Kidney epithelial cell (primary cell): ENCODE measurements around the gene IZUMO3. TPM values are rescaled to one million over a fixed set of nuclear protein-coding genes. Genes with fewer than 3 reads are reported as not detected.

Experiments
- DNase-seq: peaks from one replicate; pipeline ENCODE4 v3.0.0-alpha.2; 2010; ENCODE audit warnings: low read depth
- H3K27me3 ChIP-seq: 2 replicates; pipeline ENCODE4 v1.6.0; 2011; ENCODE audit warnings: low read length; ENCODE audit not compliant: control insufficient read depth, insufficient read depth
- H3K36me3 ChIP-seq: 2 replicates; pipeline ENCODE4 v1.5.1; 2011; ENCODE audit warnings: low read length; ENCODE audit not compliant: control insufficient read depth, insufficient read depth
- H3K4me3 ChIP-seq: 2 replicates; pipeline ENCODE4 v1.5.1; 2011; ENCODE audit warnings: low read depth, mild to moderate bottlenecking, control low read depth, low read length
- CTCF ChIP-seq: IDR thresholded peaks from 2 replicates; pipeline ENCODE4 v1.5.1; 2011; ENCODE audit warnings: mild to moderate bottlenecking, moderate library complexity, low read length, control low read depth, inconsistent platforms; ENCODE audit not compliant: insufficient read depth, poor library complexity, severe bottlenecking
- total RNA-seq: library from RNA; depleted of rRNA; stranded (reverse); fragments of >200 nt; gene quantifications from 2 replicates; pipeline ENCODE4 v1.2.3, GENCODE V29; 2015

Gene IZUMO3
- total RNA-seq, 1 donor from 2014 or later = not detected

- no peaks in the 10 kb centered on the region for H3K27me3 ChIP-seq
- DNase-seq = no peak
- H3K36me3 ChIP-seq = no peaks in the 10 kb centered on the region
- no peak overlapping the region for H3K4me3 ChIP-seq
- no peak for TF ChIP-seq CTCF
Measured at GRCh38 chr9:24516463-24516862, 29.2 kb downstream of the IZUMO3 start.

- H3K27me3 ChIP-seq = no peaks in the 10 kb centered on the region
- no peak for DNase-seq
- no peaks in the 10 kb centered on the region for H3K36me3 ChIP-seq
- no peak overlapping the region for H3K4me3 ChIP-seq
- TF ChIP-seq CTCF = no peak
Measured at GRCh38 chr9:24509850-24510249, 35.8 kb downstream of the IZUMO3 start.

- H3K27me3 ChIP-seq = no peaks in the 10 kb centered on the region
- no peak for TF ChIP-seq CTCF
- DNase-seq = no peak
- H3K4me3 ChIP-seq = no peak overlapping the region
- H3K36me3 ChIP-seq = no peaks in the 10 kb centered on the region
Measured at GRCh38 chr9:24504521-24504920, 41.2 kb downstream of the IZUMO3 start.

GRCh38 chr9:24502206-24502937 is 43.3 kb downstream of the IZUMO3 start:
- DNase-seq = no peak
- Histone ChIP-seq H3K27me3 (no peaks in the 10 kb centered on the region), H3K4me3 (no peak overlapping the region), H3K36me3 (no peaks in the 10 kb centered on the region)
- TF ChIP-seq CTCF = no peak

- Histone ChIP-seq H3K27me3 (no peaks in the 10 kb centered on the region), H3K4me3 (no peak overlapping the region), H3K36me3 (no peaks in the 10 kb centered on the region)
- TF ChIP-seq CTCF = no peak
- no peak for DNase-seq
Measured at GRCh38 chr9:24500761-24501160, 44.9 kb downstream of the IZUMO3 start.

- TF ChIP-seq CTCF = no peak
- Histone ChIP-seq H3K4me3 (no peak overlapping the region), H3K36me3 (no peaks in the 10 kb centered on the region), H3K27me3 (no peaks in the 10 kb centered on the region)
- no peak for DNase-seq
Measured at GRCh38 chr9:24498632-24499031, 47.1 kb downstream of the IZUMO3 start.
